Gastrocnemius medialis (tissue), 4 donors: ENCODE measurements around the gene IQGAP2. TPM values are rescaled to one million over a fixed set of nuclear protein-coding genes. Genes with fewer than 3 reads are reported as not detected.

Experiments
- ATAC-seq, 2 donors: fragments of 150-250 bp; one replicate each; pipeline ENCODE4 v1.9.1; 2016
- DNase-seq, 2 donors: peaks; one replicate each; pipeline ENCODE4 v3.0.0-alpha.2; 2019
- H3K27ac ChIP-seq, 4 donors: fragments of 200-600 bp; sonication (generic); 1 replicate in 1 of 4; 2 replicates in 3 of 4; pipeline ENCODE4 v1.5.1; 2016 to 2018; ENCODE audit warnings: mild to moderate bottlenecking in 2 of 4, moderate library complexity in 1 of 4
- H3K27me3 ChIP-seq, 3 donors: fragments of 200-600 bp; sonication (generic) in 2 of 3; 1 replicate in 1 of 3; 2 replicates in 2 of 3; pipeline versions ENCODE4 v1.5.1 to v1.6.0; 2016 to 2019; ENCODE audit warnings: mild to moderate bottlenecking in 1 of 3, moderate library complexity in 1 of 3
- H3K36me3 ChIP-seq, 2 donors: fragments of 200-600 bp; sonication (generic) in 1 of 2; one replicate each; pipeline ENCODE4 v1.5.1; 2017 to 2018
- H3K4me1 ChIP-seq, 2 donors: fragments of 200-600 bp; sonication (generic) in 1 of 2; one replicate each; pipeline ENCODE4 v1.5.1; 2016 to 2017; ENCODE audit warnings: mild to moderate bottlenecking in 2 of 2
- H3K4me3 ChIP-seq, 4 donors: fragments of 200-600 bp; sonication (generic) in 3 of 4; 1 replicate in 1 of 4; 2 replicates in 3 of 4; pipeline ENCODE4 v1.5.1; 2016 to 2019; ENCODE audit warnings: mild to moderate bottlenecking in 2 of 4
- H3K9me3 ChIP-seq, 3 donors: fragments of 200-600 bp; sonication (generic) in 2 of 3; 1 replicate in 1 of 3; 2 replicates in 2 of 3; pipeline ENCODE4 v1.5.1; 2016 to 2019
- CTCF ChIP-seq, 5 experiments: fragments of 450-650 bp in 3 of 5; fragments of 200-600 bp in 2 of 5; sonication (generic) in 2 of 5; IDR thresholded peaks in 4 of 5; conservative IDR thresholded peaks in 1 of 5; 1 replicate in 4 of 5; 2 replicates in 1 of 5; pipeline ENCODE4 v1.5.1; 2016 to 2019; ENCODE audit warnings: antibody characterized with exemption in 5 of 5, mild to moderate bottlenecking in 3 of 5, moderate library complexity in 3 of 5
- POLR2A ChIP-seq, 2 donors: fragments of 450-650 bp; IDR thresholded peaks; one replicate each; pipeline ENCODE4 v1.6.1; 2017; ENCODE audit warnings: antibody characterized with exemption in 2 of 2, mild to moderate bottlenecking in 2 of 2, moderate library complexity in 2 of 2
- in situ Hi-C, 4 donors: fragments of 200-750 bp; cut with MboI; loops; one replicate each; pipeline versions ENCODE4 v1.15.0 to v1.8.0; 2017; ENCODE audit warnings: low sequenced_read_pairs in 4 of 4
- intact Hi-C: fragments of 100-400 bp; cut with DNase I; formaldehyde crosslinking; loops from one replicate; pipeline ENCODE4 v1.15.1; 2023; ENCODE audit warnings: low total_unique reads
- total RNA-seq, 4 donors: library from RNA; depleted of rRNA; stranded (reverse); fragments of >200 nt; gene quantifications; one replicate each; pipeline versions ENCODE4 v1.1.0 to v1.2.3, GENCODE V29; 2016

Gene IQGAP2
- total RNA-seq, 4 donors from 2014 or later = 1.5 to 6.8 (median 2.5) TPM

GRCh38 chr5:76403766-76404222 is 709 bp downstream of the IQGAP2 start:
- H3K36me3 ChIP-seq = no peaks in the 10 kb centered on the region
- H3K9me3 ChIP-seq = no peaks in the 10 kb centered on the region
- DNase-seq = no peak
- intact Hi-C loops = loop anchor here (5.0 kb wide), 1 partner anchor 179 kb away; no protein-coding TSS in a partner anchor
- in situ Hi-C loops = no loop called here
- peaks cover 0 to 8% of the 10 kb centered on the region in 2 donors for H3K4me1 ChIP-seq
- ATAC-seq = no peak
- peak overlapping the region in 2 of 4 donors; percentile 7 to 14 for H3K27ac ChIP-seq
- H3K4me3 ChIP-seq = peak overlapping the region; percentile 43 to 63 (median 56)
- peaks cover 20 to 25% (median 20%) of the 10 kb centered on the region in 3 donors for H3K27me3 ChIP-seq
- TF ChIP-seq POLR2A (IDR thresholded peaks at IDR 0.05) (no peak), CTCF (IDR thresholded peaks at IDR 0.05 in 4 of 5, conservative IDR thresholded peaks at IDR 0.05 in 1 of 5) (no peak)

GRCh38 chr5:76404223-76405211 is 1.4 kb downstream of the IQGAP2 start:
- DNase-seq = no peak
- Histone ChIP-seq H3K27ac (no peak overlapping the region), H3K9me3 (no peaks in the 10 kb centered on the region), H3K27me3 (peaks cover 20 to 25% (median 20%) of the 10 kb centered on the region in 3 donors), H3K36me3 (no peaks in the 10 kb centered on the region), H3K4me1 (peaks cover 0 to 8% of the 10 kb centered on the region in 2 donors), H3K4me3 (peak overlapping the region in 3 of 4 donors; percentile 43 to 63 (median 56))
- intact Hi-C loops (loop anchor here (5.0 kb wide), 1 partner anchor 178 kb away; no protein-coding TSS in a partner anchor), in situ Hi-C loops (no loop called here)
- no peak for ATAC-seq
- no peak for TF ChIP-seq CTCF (IDR thresholded peaks at IDR 0.05 in 4 of 5, conservative IDR thresholded peaks at IDR 0.05 in 1 of 5)
- TF ChIP-seq POLR2A (IDR thresholded peaks at IDR 0.05) = no peak

- Histone ChIP-seq H3K27me3 (peaks cover 18 to 25% (median 20%) of the 10 kb centered on the region in 3 donors), H3K4me1 (peaks cover 0 to 8% of the 10 kb centered on the region in 2 donors), H3K4me3 (no peak overlapping the region), H3K9me3 (no peaks in the 10 kb centered on the region), H3K27ac (no peak overlapping the region), H3K36me3 (no peaks in the 10 kb centered on the region)
- in situ Hi-C loops (no loop called here), intact Hi-C loops (no loop called here)
- no peak for TF ChIP-seq POLR2A (IDR thresholded peaks at IDR 0.05)
- no peak for TF ChIP-seq CTCF (IDR thresholded peaks at IDR 0.05 in 4 of 5, conservative IDR thresholded peaks at IDR 0.05 in 1 of 5)
- no peak for ATAC-seq
- DNase-seq = no peak
These were observed 2.9 kb downstream of the IQGAP2 start for GRCh38 chr5:76406014-76406413.

GRCh38 chr5:76406673-76407072 is 3.6 kb downstream of the IQGAP2 start:
- in situ Hi-C loops = no loop called here
- H3K4me3 ChIP-seq = no peak overlapping the region
- no peaks in the 10 kb centered on the region for H3K9me3 ChIP-seq
- no peak overlapping the region for H3K27ac ChIP-seq
- DNase-seq (no peak), ATAC-seq (no peak)
- H3K36me3 ChIP-seq = no peaks in the 10 kb centered on the region
- intact Hi-C loops = no loop called here
- H3K4me1 ChIP-seq = peaks cover 0 to 7% of the 10 kb centered on the region in 2 donors
- peaks cover 12 to 22% (median 19%) of the 10 kb centered on the region in 3 donors for H3K27me3 ChIP-seq
- TF ChIP-seq POLR2A (IDR thresholded peaks at IDR 0.05) = no peak

- DNase-seq = no peak
- Histone ChIP-seq H3K27ac (no peak overlapping the region), H3K4me1 (no peaks in the 10 kb centered on the region), H3K36me3 (no peaks in the 10 kb centered on the region), H3K27me3 (peaks cover 4 to 12% (median 11%) of the 10 kb centered on the region in 3 donors), H3K4me3 (no peak overlapping the region), H3K9me3 (no peaks in the 10 kb centered on the region)
- ATAC-seq = no peak
- TF ChIP-seq CTCF (IDR thresholded peaks at IDR 0.05 in 4 of 5, conservative IDR thresholded peaks at IDR 0.05 in 1 of 5) (no peak), POLR2A (IDR thresholded peaks at IDR 0.05) (no peak)
- intact Hi-C loops = no loop called here
- in situ Hi-C loops = no loop called here
These were observed 5.1 kb downstream of the IQGAP2 start for GRCh38 chr5:76408104-76408654.
